Measurements from ENCODE around the gene JADE3. TPM values are rescaled to one million over a fixed set of nuclear protein-coding genes. Genes with fewer than 3 reads are reported as not detected.

The JADE3 gene
- total RNA-seq, 4 donors from 2014 or later = 3.4 to 6.3 (median 4.2) TPM

GRCh38 chrX:47097018-47097417 is 184.8 kb downstream of the JADE3 start:
- Histone ChIP-seq H3K4me1 (no peaks in the 10 kb centered on the region), H3K27ac (no peak overlapping the region), H3K9me3 (no peaks in the 10 kb centered on the region), H3K36me3 (no peaks in the 10 kb centered on the region), H3K27me3 (no peaks in the 10 kb centered on the region), H3K4me3 (no peak overlapping the region)
- intact Hi-C loops (cut with DNase I) = no loop called here
- WGBS, 2 donors = 65 to 86% methylated on average over 1 to 4 of the region's 4 CpGs
- TF ChIP-seq CTCF (IDR thresholded peaks at IDR 0.05) (no peak), POLR2A (IDR thresholded peaks at IDR 0.05) (no peak)
- no peak for DNase-seq

DNA sequence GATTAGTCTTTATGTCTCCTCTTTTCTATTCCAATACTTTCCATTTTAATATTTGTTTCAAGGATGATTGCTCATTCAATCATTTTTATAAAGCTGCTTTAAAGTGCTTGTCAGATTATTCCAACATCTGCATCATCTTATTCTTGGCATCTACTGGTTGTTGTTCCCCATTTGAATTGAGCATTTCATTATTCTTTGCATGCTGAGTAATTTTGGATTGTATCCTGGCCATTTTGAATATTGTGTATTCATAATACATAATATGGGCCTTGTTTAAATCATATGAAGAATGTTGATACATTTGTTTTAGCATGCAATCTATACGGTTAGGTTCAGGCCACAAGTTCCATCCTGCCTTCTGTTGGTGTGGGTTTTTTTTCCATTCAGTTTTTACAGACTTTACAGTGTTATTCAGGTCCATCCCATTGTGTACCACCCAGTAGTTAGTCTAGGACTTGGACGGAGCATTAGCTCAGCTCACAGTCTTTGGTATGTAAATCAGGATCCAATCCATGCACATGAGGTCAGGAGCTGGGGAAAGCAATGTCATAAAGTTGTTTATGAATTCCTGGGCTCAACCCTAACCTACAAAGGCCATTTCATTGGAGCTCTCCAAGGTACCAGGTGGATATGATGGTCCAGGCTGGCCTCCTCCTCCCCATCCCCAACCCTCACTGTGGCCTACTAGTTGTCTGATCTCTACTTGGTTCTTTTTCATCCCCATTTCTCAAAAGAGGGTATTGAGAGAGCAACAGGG is 186.3 kb downstream of the JADE3 start:
- Histone ChIP-seq H3K36me3 (no peaks in the 10 kb centered on the region), H3K27me3 (no peaks in the 10 kb centered on the region), H3K4me1 (no peaks in the 10 kb centered on the region), H3K9me3 (no peaks in the 10 kb centered on the region), H3K27ac (no peak overlapping the region), H3K4me3 (no peak overlapping the region)
- TF ChIP-seq CTCF (IDR thresholded peaks at IDR 0.05) = no peak
- no peak for TF ChIP-seq POLR2A (IDR thresholded peaks at IDR 0.05)
- no peak for DNase-seq
- intact Hi-C loops (cut with DNase I) = no loop called here
- 50 to 54% methylated on average over 1 to 2 of the region's 2 CpGs for WGBS, 2 donors

- TF ChIP-seq POLR2A (IDR thresholded peaks at IDR 0.05) (no peak), CTCF (IDR thresholded peaks at IDR 0.05) (no peak)
- Histone ChIP-seq H3K4me3 (no peak overlapping the region), H3K4me1 (no peaks in the 10 kb centered on the region), H3K9me3 (no peaks in the 10 kb centered on the region), H3K36me3 (no peaks in the 10 kb centered on the region), H3K27ac (no peak overlapping the region), H3K27me3 (no peaks in the 10 kb centered on the region)
- WGBS, 2 donors = 87% methylated on average over 3 of the region's 4 CpGs; no CpG with 5 or more reads in 1 of the 2 donors
- intact Hi-C loops (cut with DNase I) = no loop called here
- no peak for DNase-seq
Measured at GRCh38 chrX:47101206-47101605, 189.0 kb downstream of the JADE3 start.

Small RNA genes lying within 50 kb of the gene (small RNA-seq; reads per million reads assigned to genes)
- gene RNU6-1189P = 0 reads per million in 4 donors

Other genes with a start within 250 kb of the JADE3 start
- 10 to 100 TPM in 2 of 4 donors, 1 to 10 TPM in 2; 6.4 to 16.4 (median 8.4) TPM for gene SLC9A7, start 153.3 kb upstream of the JADE3 start, total RNA-seq
- gene RP2, start 75.4 kb upstream of the JADE3 start, total RNA-seq = 10 to 100 TPM; 14.9 to 21.9 (median 17.6) TPM
- 1 to 10 TPM in 1 of 4 donors, under 1 TPM in 2, not detected in 1; 0.44 to 3.8 (median 0.75) TPM for gene RGN, start 166.0 kb downstream of the JADE3 start, total RNA-seq
- 10 to 100 TPM; 41.4 to 74.6 (median 59.8) TPM for gene NDUFB11, start 232.3 kb downstream of the JADE3 start, total RNA-seq
- 10 to 100 TPM; 28.1 to 35.6 (median 28.6) TPM for gene RBM10, start 232.8 kb downstream of the JADE3 start, total RNA-seq

Measured in esophagus squamous epithelium (tissue), 5 donors.